Panc1 (cell line): ENCODE measurements around the gene DCUN1D2. TPM values are rescaled to one million over a fixed set of nuclear protein-coding genes. Genes with fewer than 3 reads are reported as not detected.

Experiments
- ATAC-seq: fragments of 200-7000 bp; cut with Tn5 transposase; 2 replicates; pipeline ENCODE4 v1.9.1; 2020; ENCODE audit warnings: mild to moderate bottlenecking, moderate library complexity
- BruUV-seq: library from RNA; stranded (reverse); fragments of 400-500 nt; replicated peaks from 2 replicates; lab custom pipeline; 2021; lab: Mats Ljungman, UMichigan
- CTCF ChIA-PET: fragments of 300-600 bp; sonication (Branson Sonifier 250); formaldehyde crosslinking; loops from one replicate; lab custom pipeline; 2022; ENCODE audit warnings: antibody characterized with exemption; lab: Charles Lee
- POLR2A ChIA-PET: fragments of 300-600 bp; sonication (Branson Sonifier 250); formaldehyde crosslinking; loops from one replicate; lab custom pipeline; 2022; ENCODE audit warnings: antibody characterized with exemption; lab: Charles Lee
- DNase-seq: peaks from one replicate; pipeline ENCODE4 v3.0.0-alpha.2; 2010; ENCODE audit warnings: low read depth, low spot score
- H3K27ac ChIP-seq: 2 replicates; pipeline ENCODE4 v1.5.1; 2011; ENCODE audit warnings: mild to moderate bottlenecking, low read length, inconsistent platforms
- H3K27me3 ChIP-seq: fragments of 200-500 bp; sonication (Bioruptor generic); 2 replicates; pipeline ENCODE4 v1.6.0; 2014; ENCODE audit warnings: low read length, inconsistent platforms; ENCODE audit not compliant: control insufficient read depth, insufficient read depth
- H3K36me3 ChIP-seq: fragments of 200-500 bp; sonication (Bioruptor generic); 2 replicates; pipeline ENCODE4 v1.5.1; 2014; ENCODE audit warnings: inconsistent platforms, mild to moderate bottlenecking, low read length, moderate library complexity; ENCODE audit not compliant: control insufficient read depth, insufficient read depth
- H3K4me1 ChIP-seq: 2 replicates; pipeline ENCODE4 v1.5.1; 2011; ENCODE audit warnings: inconsistent platforms, mild to moderate bottlenecking, low read length, moderate library complexity; ENCODE audit not compliant: control insufficient read depth, insufficient read depth
- H3K4me3 ChIP-seq, 2 experiments: 2 replicates each; pipeline ENCODE4 v1.5.1; 2011 to 2012; ENCODE audit warnings: low read depth in 2 of 2, low read length in 2 of 2, mild to moderate bottlenecking in 2 of 2, inconsistent platforms in 1 of 2, moderate library complexity in 1 of 2
- H3K9me3 ChIP-seq: fragments of 200-500 bp; sonication (Bioruptor generic); 2 replicates; pipeline ENCODE4 v1.5.1; 2014; ENCODE audit warnings: low read depth, mild to moderate bottlenecking, inconsistent platforms, low read length, moderate library complexity; ENCODE audit not compliant: control insufficient read depth, insufficient read depth
- POLR2AphosphoS5 ChIP-seq: IDR thresholded peaks from 2 replicates; pipeline ENCODE4 v1.6.1; 2012; ENCODE audit warnings: mild to moderate bottlenecking, low read depth, low read length, moderate library complexity
- REST ChIP-seq, 2 experiments: IDR thresholded peaks; 2 replicates each; pipeline ENCODE4 v1.6.1; 2011 to 2012; ENCODE audit warnings: low read depth in 2 of 2, control low read depth in 1 of 2, low read length in 1 of 2, mild to moderate bottlenecking in 1 of 2, moderate library complexity in 1 of 2; ENCODE audit not compliant: insufficient read depth in 1 of 2
- SIN3A ChIP-seq: IDR thresholded peaks from 2 replicates; pipeline ENCODE4 v1.6.1; 2012; ENCODE audit warnings: low read depth, mild to moderate bottlenecking, low read length, moderate library complexity, borderline replicate concordance; ENCODE audit not compliant: insufficient read depth
- TCF7L2 ChIP-seq: IDR thresholded peaks from 2 replicates; pipeline ENCODE4 v1.6.1; 2011; ENCODE audit warnings: mild to moderate bottlenecking, low read depth, low read length, inconsistent platforms
- in situ Hi-C: cut with HindIII; loops from 2 replicates; pipeline ENCODE4 v1.10.0; 2016; ENCODE audit warnings: low sequenced_read_pairs, low pct_unique_long_range_greater_than_20kb
- intact Hi-C: fragments of 100-400 bp; cut with micrococcal nuclease; formaldehyde crosslinking; loops from one replicate; pipeline ENCODE4 v1.10.0; 2022; ENCODE audit not compliant: unreplicated experiment
- total RNA-seq: library from RNA; stranded (reverse); gene quantifications from one replicate; pipeline ENCODE4 v1.2.1, GENCODE V29; 2021; ENCODE audit not compliant: unreplicated experiment
- TF ChIP-seq, protein P1 (sequence below): fragments of 450-650 bp; IDR thresholded peaks from 2 replicates; pipeline ENCODE4 v1.5.1; 2017; ENCODE audit warnings: mild to moderate bottlenecking

The DCUN1D2 gene
- total RNA-seq, 1 experiment from 2014 or later = 22.8 TPM

DNA sequence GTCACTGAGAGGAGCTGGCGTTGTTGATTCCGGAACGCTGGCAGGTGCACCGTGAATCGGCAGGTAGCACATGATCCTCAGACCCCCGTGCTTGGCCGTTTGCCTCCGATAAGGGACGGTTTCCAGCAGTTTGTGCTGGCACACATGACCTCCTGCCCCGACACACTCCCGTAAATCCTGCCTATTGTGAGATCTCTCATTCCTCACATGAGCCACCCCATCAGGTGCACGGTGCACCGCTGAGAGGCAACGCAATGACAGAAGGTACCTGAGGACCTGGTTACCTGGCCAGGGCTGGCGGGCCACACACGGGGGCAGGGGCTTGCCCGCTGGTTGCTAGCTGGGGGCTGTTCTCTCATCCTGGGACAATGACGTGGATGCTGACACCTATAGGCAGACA, 35.1 kb downstream of the DCUN1D2 start:
- no peaks in the 10 kb centered on the region for H3K9me3 ChIP-seq
- intact Hi-C loops = no loop called here
- ChIA-PET CTCF (no interaction called here), POLR2A (no interaction called here)
- H3K27me3 ChIP-seq = no peaks in the 10 kb centered on the region
- no TSS peak for BruUV-seq
- no peaks in the 10 kb centered on the region; the same call in none of the 2 replicates for H3K36me3 ChIP-seq
- no peak overlapping the region for H3K27ac ChIP-seq
- ATAC-seq (no peak), DNase-seq (no peak)
- H3K4me3 ChIP-seq = no peak overlapping the region
- TF ChIP-seq REST (IDR thresholded peaks at IDR 0.05; ENCODE audit: insufficient read depth in 1 of 2, low read depth in 2 of 2, low read length in 1 of 2) (no peak), TCF7L2 (no peak), POLR2AphosphoS5 (no peak), SIN3A (no peak)
- TF ChIP-seq, protein P1, sequence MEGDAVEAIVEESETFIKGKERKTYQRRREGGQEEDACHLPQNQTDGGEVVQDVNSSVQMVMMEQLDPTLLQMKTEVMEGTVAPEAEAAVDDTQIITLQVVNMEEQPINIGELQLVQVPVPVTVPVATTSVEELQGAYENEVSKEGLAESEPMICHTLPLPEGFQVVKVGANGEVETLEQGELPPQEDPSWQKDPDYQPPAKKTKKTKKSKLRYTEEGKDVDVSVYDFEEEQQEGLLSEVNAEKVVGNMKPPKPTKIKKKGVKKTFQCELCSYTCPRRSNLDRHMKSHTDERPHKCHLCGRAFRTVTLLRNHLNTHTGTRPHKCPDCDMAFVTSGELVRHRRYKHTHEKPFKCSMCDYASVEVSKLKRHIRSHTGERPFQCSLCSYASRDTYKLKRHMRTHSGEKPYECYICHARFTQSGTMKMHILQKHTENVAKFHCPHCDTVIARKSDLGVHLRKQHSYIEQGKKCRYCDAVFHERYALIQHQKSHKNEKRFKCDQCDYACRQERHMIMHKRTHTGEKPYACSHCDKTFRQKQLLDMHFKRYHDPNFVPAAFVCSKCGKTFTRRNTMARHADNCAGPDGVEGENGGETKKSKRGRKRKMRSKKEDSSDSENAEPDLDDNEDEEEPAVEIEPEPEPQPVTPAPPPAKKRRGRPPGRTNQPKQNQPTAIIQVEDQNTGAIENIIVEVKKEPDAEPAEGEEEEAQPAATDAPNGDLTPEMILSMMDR = no peak
- in situ Hi-C loops = no loop called here
- H3K4me1 ChIP-seq = no peaks in the 10 kb centered on the region

- TF ChIP-seq REST (IDR thresholded peaks at IDR 0.05; ENCODE audit: insufficient read depth in 1 of 2, low read depth in 2 of 2, low read length in 1 of 2) (no peak), POLR2AphosphoS5 (no peak)
- ATAC-seq (no peak), DNase-seq (no peak)
- POLR2A ChIA-PET = no interaction called here
- Histone ChIP-seq H3K27ac (no peak overlapping the region), H3K4me3 (no peak overlapping the region), H3K4me1 (peaks cover 2% of the 10 kb centered on the region), H3K27me3 (no peaks in the 10 kb centered on the region), H3K36me3 (no peaks in the 10 kb centered on the region; the same call in none of the 2 replicates), H3K9me3 (no peaks in the 10 kb centered on the region)
- CTCF ChIA-PET = interaction anchor here (0.8 kb wide), 1 partner anchor 42 kb away, joined by 3 read pairs; no protein-coding TSS in a partner anchor
- intact Hi-C loops (no loop called here), in situ Hi-C loops (no loop called here)
- no TSS peak for BruUV-seq
Observed at GRCh38 chr13:113454936-113455335, 35.6 kb downstream of the DCUN1D2 start.
